Activated naive CD4-positive, alpha-beta T cell treated with anti-CD3 and anti-CD28 coated beads for 36 hours (primary cell): ENCODE measurements around the gene TMEM161B. TPM values are rescaled to one million over a fixed set of nuclear protein-coding genes. Genes with fewer than 3 reads are reported as not detected.
"Not testable (repeated sequence)": the region's sequence is repeated elsewhere in the genome, so short reads cannot be mapped to it uniquely, and the experiment has no call there.

ENCODE experiments used
- CTCF ChIA-PET: fragments of 350-600 bp; sonication (Branson Sonifier 250); formaldehyde crosslinking; loops from one replicate; lab custom pipeline; 2021; ENCODE audit warnings: antibody characterized with exemption; lab: Charles Lee
- DNase-seq: peaks from one replicate; pipeline ENCODE4 v3.0.0-alpha.2; 2020
- H3K27ac Mint-ChIP-seq: one replicate; pipeline ENCODE4 v1.8.0; 2021; ENCODE audit warnings: mild to moderate bottlenecking, mixed read lengths
- H3K27me3 Mint-ChIP-seq: one replicate; pipeline ENCODE4 v1.8.0; 2021; ENCODE audit warnings: low read depth, mixed read lengths
- H3K36me3 Mint-ChIP-seq: one replicate; pipeline ENCODE4 v1.8.0; 2021; ENCODE audit warnings: low read depth, mixed read lengths
- H3K4me1 Mint-ChIP-seq: one replicate; pipeline ENCODE4 v1.8.0; 2021; ENCODE audit warnings: low read depth, mixed read lengths
- H3K4me3 Mint-ChIP-seq: one replicate; pipeline ENCODE4 v1.8.0; 2021; ENCODE audit warnings: mild to moderate bottlenecking, moderate library complexity, mixed read lengths
- H3K9me3 Mint-ChIP-seq: one replicate; pipeline ENCODE4 v1.8.0; 2021; ENCODE audit warnings: mixed read lengths
- intact Hi-C: fragments of 100-400 bp; cut with micrococcal nuclease; formaldehyde crosslinking; loops from one replicate; pipeline ENCODE4 v1.15.1; 2023
- total RNA-seq, 2 experiments: library from RNA; stranded (reverse); gene quantifications; one replicate each; pipeline ENCODE4 v1.2.3, GENCODE V29; 2021

The TMEM161B gene
- total RNA-seq, 2 experiments from 2014 or later, result 18.0 to 18.1 TPM

- peaks cover 19% of the 10 kb centered on the region for H3K36me3 Mint-ChIP-seq
- CTCF ChIA-PET, result no interaction called here
- intact Hi-C loops, result no loop called here
- H3K27ac Mint-ChIP-seq, result no peak overlapping the region
- DNase-seq, result no peak
- no peaks in the 10 kb centered on the region for H3K27me3 Mint-ChIP-seq
- peaks cover 52% of the 10 kb centered on the region for H3K4me1 Mint-ChIP-seq
- H3K4me3 Mint-ChIP-seq, result no peak overlapping the region
- H3K9me3 Mint-ChIP-seq, result no peaks in the 10 kb centered on the region
Observed at GRCh38 chr5:88245893-88246244, 22.8 kb downstream of the TMEM161B start.

GRCh38 chr5:88245241-88245892, 23.3 kb downstream of the TMEM161B start:
- Mint-ChIP-seq H3K27me3 (no peaks in the 10 kb centered on the region), H3K9me3 (no peaks in the 10 kb centered on the region), H3K27ac (no peak overlapping the region), H3K36me3 (peaks cover 15% of the 10 kb centered on the region), H3K4me3 (no peak overlapping the region), H3K4me1 (peaks cover 47% of the 10 kb centered on the region)
- DNase-seq, result no peak
- intact Hi-C loops, result no loop called here
- CTCF ChIA-PET, result no interaction called here

- H3K4me3 Mint-ChIP-seq, result no peak overlapping the region
- H3K27me3 Mint-ChIP-seq, result no peaks in the 10 kb centered on the region
- H3K36me3 Mint-ChIP-seq, result peaks cover 13% of the 10 kb centered on the region
- no peak overlapping the region for H3K27ac Mint-ChIP-seq
- DNase-seq, result no peak
- intact Hi-C loops, result no loop called here
- no peaks in the 10 kb centered on the region for H3K9me3 Mint-ChIP-seq
- H3K4me1 Mint-ChIP-seq, result peaks cover 41% of the 10 kb centered on the region
- CTCF ChIA-PET, result no interaction called here
Observed at GRCh38 chr5:88244686-88245085, 24.0 kb downstream of the TMEM161B start.

- H3K4me3 Mint-ChIP-seq, intact Hi-C loops, H3K9me3 Mint-ChIP-seq, CTCF ChIA-PET, H3K27ac Mint-ChIP-seq, DNase-seq, H3K27me3 Mint-ChIP-seq: not testable (repeated sequence)
- peaks cover 30% of the 10 kb centered on the region for H3K4me1 Mint-ChIP-seq
- peaks cover 13% of the 10 kb centered on the region for H3K36me3 Mint-ChIP-seq
Observed at GRCh38 chr5:88243493-88243892, 25.2 kb downstream of the TMEM161B start.

- intact Hi-C loops, result no loop called here
- Mint-ChIP-seq H3K36me3 (peaks cover 28% of the 10 kb centered on the region), H3K4me3 (no peak overlapping the region)
Observed at GRCh38 chr5:88238732-88239131, 29.9 kb downstream of the TMEM161B start.

GRCh38 chr5:88236866-88237642, 31.6 kb downstream of the TMEM161B start:
- peaks cover 36% of the 10 kb centered on the region for H3K36me3 Mint-ChIP-seq
- CTCF ChIA-PET, result no interaction called here
- DNase-seq, result no peak
- H3K4me3 Mint-ChIP-seq, result no peak overlapping the region
- H3K4me1 Mint-ChIP-seq, result peaks cover 4% of the 10 kb centered on the region
- H3K9me3 Mint-ChIP-seq, result no peaks in the 10 kb centered on the region
- no peaks in the 10 kb centered on the region for H3K27me3 Mint-ChIP-seq
- no peak overlapping the region for H3K27ac Mint-ChIP-seq
- intact Hi-C loops, result no loop called here

More at GRCh38 chr5:88238732-88239131, 29.9 kb downstream of the TMEM161B start:
- no peak overlapping the region for H3K27ac Mint-ChIP-seq
- DNase-seq, result no peak
- CTCF ChIA-PET, result interaction anchor here (0.7 kb wide), 1 partner anchor 265 kb away, joined by 3 read pairs; no protein-coding TSS in a partner anchor
- no peaks in the 10 kb centered on the region for H3K9me3 Mint-ChIP-seq
- H3K4me1 Mint-ChIP-seq, result peaks cover 6% of the 10 kb centered on the region
- H3K27me3 Mint-ChIP-seq, result no peaks in the 10 kb centered on the region

GRCh38 chr5:88235828-88236227, 32.8 kb downstream of the TMEM161B start:
- Mint-ChIP-seq H3K36me3 (peaks cover 37% of the 10 kb centered on the region), H3K4me3 (no peak overlapping the region), H3K9me3 (no peaks in the 10 kb centered on the region), H3K4me1 (no peaks in the 10 kb centered on the region), H3K27ac (no peak overlapping the region), H3K27me3 (no peaks in the 10 kb centered on the region)
- DNase-seq, result no peak
- CTCF ChIA-PET, result no interaction called here
- intact Hi-C loops, result no loop called here

GRCh38 chr5:88235346-88235745, 33.3 kb downstream of the TMEM161B start:
- CTCF ChIA-PET, result no interaction called here
- H3K4me3 Mint-ChIP-seq, result no peak overlapping the region
- H3K9me3 Mint-ChIP-seq, result no peaks in the 10 kb centered on the region
- no peaks in the 10 kb centered on the region for H3K4me1 Mint-ChIP-seq
- peaks cover 37% of the 10 kb centered on the region for H3K36me3 Mint-ChIP-seq
- DNase-seq, result no peak
- no peak overlapping the region for H3K27ac Mint-ChIP-seq
- intact Hi-C loops, result no loop called here
- H3K27me3 Mint-ChIP-seq, result no peaks in the 10 kb centered on the region

GRCh38 chr5:88230546-88231066, 38.0 kb downstream of the TMEM161B start:
- Mint-ChIP-seq H3K4me1 (peaks cover 3% of the 10 kb centered on the region), H3K4me3 (no peak overlapping the region), H3K9me3 (no peaks in the 10 kb centered on the region), H3K27ac (no peak overlapping the region), H3K27me3 (no peaks in the 10 kb centered on the region), H3K36me3 (peaks cover 32% of the 10 kb centered on the region)
- CTCF ChIA-PET, result no interaction called here
- intact Hi-C loops, result no loop called here
- no peak for DNase-seq

GRCh38 chr5:88226881-88227450, 41.7 kb downstream of the TMEM161B start:
- Mint-ChIP-seq H3K4me3 (no peak overlapping the region), H3K4me1 (peaks cover 3% of the 10 kb centered on the region), H3K36me3 (peaks cover 21% of the 10 kb centered on the region), H3K27ac (no peak overlapping the region), H3K27me3 (no peaks in the 10 kb centered on the region), H3K9me3 (no peaks in the 10 kb centered on the region)
- CTCF ChIA-PET, result no interaction called here
- DNase-seq, result no peak
- intact Hi-C loops, result no loop called here

GRCh38 chr5:88214655-88215054, 54.0 kb downstream of the TMEM161B start:
- intact Hi-C loops, result no loop called here
- Mint-ChIP-seq H3K9me3 (no peaks in the 10 kb centered on the region), H3K4me1 (no peaks in the 10 kb centered on the region), H3K27me3 (no peaks in the 10 kb centered on the region), H3K27ac (no peak overlapping the region), H3K36me3 (peaks cover 51% of the 10 kb centered on the region), H3K4me3 (no peak overlapping the region)
- no peak for DNase-seq
- CTCF ChIA-PET, result no interaction called here

GRCh38 chr5:88207575-88207974, 61.1 kb downstream of the TMEM161B start:
- Mint-ChIP-seq H3K27ac (no peak overlapping the region), H3K4me1 (peaks cover 10% of the 10 kb centered on the region)
- intact Hi-C loops, result no loop called here

More at GRCh38 chr5:88207575-88207974, 61.1 kb downstream of the TMEM161B start:
- no peak for DNase-seq
- Mint-ChIP-seq H3K9me3 (no peaks in the 10 kb centered on the region), H3K27me3 (no peaks in the 10 kb centered on the region), H3K36me3 (peaks cover 38% of the 10 kb centered on the region), H3K4me3 (no peak overlapping the region)
- CTCF ChIA-PET, result no interaction called here
